Vein endothelial cell (primary cell): ENCODE data around the gene TAB2. TPM values are rescaled to one million over a fixed set of nuclear protein-coding genes. Genes with fewer than 3 reads are reported as not detected.

ENCODE experiments used
- small RNA-seq: library from RNA; depleted of rRNA; stranded (forward); fragments of <200 nt; gene quantifications from one replicate; pipeline ENCODE3, GENCODE V24; 2012
- total RNA-seq: library from RNA; depleted of rRNA; stranded (reverse); fragments of >200 nt; gene quantifications from 2 replicates; pipeline ENCODE4 v1.2.3, GENCODE V29; 2012

The TAB2 gene, protein sequence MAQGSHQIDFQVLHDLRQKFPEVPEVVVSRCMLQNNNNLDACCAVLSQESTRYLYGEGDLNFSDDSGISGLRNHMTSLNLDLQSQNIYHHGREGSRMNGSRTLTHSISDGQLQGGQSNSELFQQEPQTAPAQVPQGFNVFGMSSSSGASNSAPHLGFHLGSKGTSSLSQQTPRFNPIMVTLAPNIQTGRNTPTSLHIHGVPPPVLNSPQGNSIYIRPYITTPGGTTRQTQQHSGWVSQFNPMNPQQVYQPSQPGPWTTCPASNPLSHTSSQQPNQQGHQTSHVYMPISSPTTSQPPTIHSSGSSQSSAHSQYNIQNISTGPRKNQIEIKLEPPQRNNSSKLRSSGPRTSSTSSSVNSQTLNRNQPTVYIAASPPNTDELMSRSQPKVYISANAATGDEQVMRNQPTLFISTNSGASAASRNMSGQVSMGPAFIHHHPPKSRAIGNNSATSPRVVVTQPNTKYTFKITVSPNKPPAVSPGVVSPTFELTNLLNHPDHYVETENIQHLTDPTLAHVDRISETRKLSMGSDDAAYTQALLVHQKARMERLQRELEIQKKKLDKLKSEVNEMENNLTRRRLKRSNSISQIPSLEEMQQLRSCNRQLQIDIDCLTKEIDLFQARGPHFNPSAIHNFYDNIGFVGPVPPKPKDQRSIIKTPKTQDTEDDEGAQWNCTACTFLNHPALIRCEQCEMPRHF
- total RNA-seq: 24.2 and 26.4 TPM in 2 replicates

GRCh38 chr6:149317644-149318571 is at the start of gene TAB2:
TAB2 (plus strand) TSS chr6:149317712; CDS start chr6:149369998, 52,286 bp downstream.

DNA sequence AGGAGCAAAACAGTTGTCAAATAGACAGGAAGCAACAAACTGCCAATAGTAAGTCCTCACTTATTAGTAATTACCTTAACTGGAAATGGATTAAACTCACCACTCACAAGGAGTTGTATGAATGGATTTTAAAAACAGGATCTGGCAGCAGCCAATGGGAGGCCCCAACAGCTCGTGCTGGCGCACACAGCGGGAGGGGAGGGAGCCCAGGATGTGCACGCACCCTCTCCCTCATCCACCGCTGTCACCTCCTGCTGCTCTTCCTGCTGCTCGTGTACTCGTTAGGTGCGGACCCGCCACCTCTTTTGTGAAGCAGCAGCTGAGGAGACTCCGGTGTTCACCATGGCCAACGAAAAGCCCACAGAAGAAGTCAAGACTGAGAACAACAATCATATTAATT is 82.5 kb downstream of the TAB2 start, which contains the start of gene SUMO4:
Gene SUMO4, plus strand, starts transcription at position 213 of the 400 bp plus-strand sequence. Its CDS starts 130 bp downstream, at position 343.

Small RNA genes lying within 50 kb of the gene (small RNA-seq; reads per million reads assigned to genes)
- gene RN7SL234P: not detected

Other genes starting within 250 kb of the TAB2 start
- 0.65 and 2.4 TPM in 2 replicates for gene SUMO4, start 82.5 kb downstream of the TAB2 start, total RNA-seq
- gene ZC3H12D, start 167.3 kb downstream of the TAB2 start, total RNA-seq: under 0.01 TPM in 1 of 2 replicates, not detected in the other
- gene PPIL4, start 228.3 kb downstream of the TAB2 start, total RNA-seq: 27.1 and 32.8 TPM in 2 replicates
- gene GINM1, start 248.7 kb downstream of the TAB2 start, total RNA-seq: 40.8 and 48.0 TPM in 2 replicates